GM23248 (cell line): ENCODE results near the gene CHST13. TPM values are rescaled to one million over a fixed set of nuclear protein-coding genes. Genes with fewer than 3 reads are reported as not detected.
"Not testable (repeated sequence)": the region's sequence is repeated elsewhere in the genome, so short reads cannot be mapped to it uniquely, and the experiment has no call there.

Source experiments
- DNase-seq: peaks from one replicate; pipeline ENCODE4 v3.0.0-alpha.2; 2015
- H2AFZ ChIP-seq: fragments of 200-600 bp; sonication (generic); 2 replicates; pipeline ENCODE4 v1.6.1; 2016; ENCODE audit warnings: antibody characterized with exemption
- H3F3A ChIP-seq: fragments of 200-600 bp; sonication (generic); 2 replicates; pipeline ENCODE4 v1.6.1; 2016; ENCODE audit warnings: mild to moderate bottlenecking, antibody characterized with exemption, mixed run types; ENCODE audit not compliant: insufficient read depth
- H3K27ac ChIP-seq: fragments of 200-600 bp; sonication (generic); 2 replicates; pipeline ENCODE4 v1.5.1; 2016; ENCODE audit warnings: mild to moderate bottlenecking
- H3K27me3 ChIP-seq: fragments of 200-600 bp; sonication (generic); replicated peaks from 2 replicates; pipeline ENCODE4 v1.6.1; 2016; ENCODE audit warnings: mild to moderate bottlenecking; ENCODE audit not compliant: insufficient read depth
- H3K36me3 ChIP-seq: fragments of 200-600 bp; sonication (generic); 2 replicates; pipeline ENCODE4 v1.6.1; 2016; ENCODE audit warnings: low read depth, mild to moderate bottlenecking
- H3K4me1 ChIP-seq: fragments of 200-600 bp; sonication (generic); 2 replicates; pipeline ENCODE4 v1.6.1; 2016; ENCODE audit warnings: mild to moderate bottlenecking; ENCODE audit not compliant: insufficient read depth
- H3K4me2 ChIP-seq: fragments of 200-600 bp; sonication (generic); one replicate; pipeline ENCODE4 v1.6.1; 2016; ENCODE audit warnings: mild to moderate bottlenecking; ENCODE audit not compliant: unreplicated experiment
- H3K4me3 ChIP-seq: fragments of 200-600 bp; sonication (generic); 2 replicates; pipeline ENCODE4 v1.5.1; 2016; ENCODE audit warnings: mild to moderate bottlenecking
- H3K79me2 ChIP-seq: fragments of 200-600 bp; sonication (generic); 2 replicates; pipeline ENCODE4 v1.6.1; 2016; ENCODE audit warnings: mild to moderate bottlenecking; ENCODE audit not compliant: insufficient read depth
- H3K9ac ChIP-seq: fragments of 200-600 bp; sonication (generic); 2 replicates; pipeline ENCODE4 v1.6.1; 2016; ENCODE audit warnings: mild to moderate bottlenecking
- H3K9me2 ChIP-seq: fragments of 200-600 bp; sonication (generic); 2 replicates; pipeline ENCODE4 v1.6.1; 2016; ENCODE audit warnings: mixed run types, mild to moderate bottlenecking, moderate library complexity; ENCODE audit not compliant: insufficient read depth
- H3K9me3 ChIP-seq: fragments of 200-600 bp; sonication (generic); one replicate; pipeline ENCODE4 v1.6.1; 2017; ENCODE audit warnings: low read depth
- H4K20me1 ChIP-seq: fragments of 200-600 bp; sonication (generic); 2 replicates; pipeline ENCODE4 v1.6.0; 2016; ENCODE audit not compliant: insufficient read depth
- EZH2 ChIP-seq: fragments of 200-600 bp; sonication (generic); IDR thresholded peaks from 2 replicates; pipeline ENCODE4 v1.6.1; 2018; ENCODE audit warnings: antibody characterized with exemption, mild to moderate bottlenecking; ENCODE audit not compliant: insufficient read depth, poor library complexity, severe bottlenecking
- EZH2phosphoT487 ChIP-seq: fragments of 200-600 bp; sonication (generic); IDR thresholded peaks from 2 replicates; pipeline ENCODE4 v1.6.1; 2018; ENCODE audit warnings: antibody characterized with exemption, moderate library complexity, mild to moderate bottlenecking, low read depth; ENCODE audit not compliant: insufficient read depth
- WGBS, 2 experiments: methylation state at CpG; one replicate each; pipeline ENCODE4 v1.1.6; 2015 to 2017; ENCODE audit warnings: low lambda C conversion rate in 2 of 2, low coverage in 1 of 2; ENCODE audit errors: missing lambda C conversion rate in 2 of 2; 5-methylcytosine and 5-hydroxymethylcytosine counted together
- in situ Hi-C: fragments of 300-500 bp; cut with MboI; formaldehyde crosslinking; loops from 2 replicates; pipeline ENCODE4 v1.15.0; 2020
- polyA plus RNA-seq: library from polyadenylated mRNA; unstranded; fragments of >200 nt; fragmentation: Nextera tagmentation; extraction: Ambion mirVana; gene quantifications from 2 replicates; pipeline ENCODE4 v1.2.1, GENCODE V29; 2016
- total RNA-seq: library from RNA; depleted of rRNA; stranded (reverse); fragments of >200 nt; shearing (Covaris generic); gene quantifications from 2 replicates; pipeline ENCODE4 v1.2.3, GENCODE V29; 2014

Gene CHST13
- total and polyA plus RNA-seq, 2 experiments from 2014 or later, result 0.11 TPM; not detected in 1

- TF ChIP-seq EZH2phosphoT487, result no peak
- TF ChIP-seq EZH2, result no peak
- Histone ChIP-seq H3K9me3 (no peaks in the 10 kb centered on the region), H3K9ac (no peak overlapping the region), H4K20me1 (no peaks in the 10 kb centered on the region), H3K79me2 (no peaks in the 10 kb centered on the region), H3K36me3 (no peaks in the 10 kb centered on the region), H2AFZ (no peak overlapping the region), H3K27ac (no peak overlapping the region), H3K4me3 (no peak overlapping the region), H3K4me1 (no peaks in the 10 kb centered on the region), H3F3A (no peaks in the 10 kb centered on the region), H3K4me2 (no peak overlapping the region), H3K9me2 (no peaks in the 10 kb centered on the region), H3K27me3 (peaks cover 6% of the 10 kb centered on the region; the same call in 1 of the 2 replicates)
- no peak for DNase-seq
- in situ Hi-C loops, result no loop called here
- 80 to 91% methylated on average over 2 of the region's 2 CpGs for WGBS, 2 experiments
These were observed 53.3 kb downstream of the CHST13 start for GRCh38 chr3:126577261-126577660.

GRCh38 chr3:126578702-126579101, 54.7 kb downstream of the CHST13 start:
- no peak for TF ChIP-seq EZH2
- no peak for TF ChIP-seq EZH2phosphoT487
- Histone ChIP-seq H3K27ac (no peak overlapping the region), H3K9me2 (no peaks in the 10 kb centered on the region), H3F3A (no peaks in the 10 kb centered on the region), H3K4me3 (no peak overlapping the region), H3K36me3 (no peaks in the 10 kb centered on the region), H3K4me1 (no peaks in the 10 kb centered on the region), H3K9me3 (no peaks in the 10 kb centered on the region), H3K27me3 (peaks cover 6% of the 10 kb centered on the region; the same call in 1 of the 2 replicates), H3K79me2 (no peaks in the 10 kb centered on the region), H2AFZ (no peak overlapping the region), H3K9ac (no peak overlapping the region), H4K20me1 (no peaks in the 10 kb centered on the region), H3K4me2 (no peak overlapping the region)
- in situ Hi-C loops, result no loop called here
- WGBS, 2 experiments, result 77 to 84% methylated on average over 7 of the region's 7 CpGs
- DNase-seq, result no peak

GRCh38 chr3:126580746-126581145, 56.8 kb downstream of the CHST13 start:
- Histone ChIP-seq H3K36me3 (no peaks in the 10 kb centered on the region), H3K4me1 (no peaks in the 10 kb centered on the region), H3K27me3 (peaks cover 6% of the 10 kb centered on the region; the same call in 1 of the 2 replicates), H3K4me3 (no peak overlapping the region), H3K9me3 (no peaks in the 10 kb centered on the region), H3F3A (no peaks in the 10 kb centered on the region), H4K20me1 (no peaks in the 10 kb centered on the region), H2AFZ (no peak overlapping the region), H3K9me2 (no peaks in the 10 kb centered on the region), H3K27ac (no peak overlapping the region), H3K79me2 (no peaks in the 10 kb centered on the region), H3K4me2 (no peak overlapping the region), H3K9ac (no peak overlapping the region)
- TF ChIP-seq EZH2phosphoT487 (no peak), EZH2 (no peak)
- 55 to 65% methylated on average over 5 of the region's 5 CpGs for WGBS, 2 experiments
- in situ Hi-C loops, result no loop called here
- DNase-seq, result no peak

- H2AFZ ChIP-seq, result no peak overlapping the region
- in situ Hi-C loops, result no loop called here
- H3K27ac ChIP-seq, result no peak overlapping the region
- no peak for TF ChIP-seq EZH2
- H3K9me2 ChIP-seq, result no peaks in the 10 kb centered on the region
- no peak overlapping the region for H3K4me2 ChIP-seq
- no peaks in the 10 kb centered on the region for H4K20me1 ChIP-seq
- no peak overlapping the region for H3K9ac ChIP-seq
- 68 to 80% methylated on average over 2 of the region's 2 CpGs for WGBS, 2 experiments
- H3K27me3 ChIP-seq, result peaks cover 6% of the 10 kb centered on the region; the same call in 1 of the 2 replicates
- no peaks in the 10 kb centered on the region for H3K9me3 ChIP-seq
- no peak for DNase-seq
- H3K36me3 ChIP-seq, result no peaks in the 10 kb centered on the region
- no peaks in the 10 kb centered on the region for H3K4me1 ChIP-seq
- H3K79me2 ChIP-seq, result no peaks in the 10 kb centered on the region
- H3K4me3 ChIP-seq, result no peak overlapping the region
- H3F3A ChIP-seq, result no peaks in the 10 kb centered on the region
These were observed 57.6 kb downstream of the CHST13 start for GRCh38 chr3:126581569-126581968.

- Histone ChIP-seq H3K27ac (no peak overlapping the region), H3K9me2 (no peaks in the 10 kb centered on the region), H3K27me3 (peaks cover 6% of the 10 kb centered on the region; the same call in 1 of the 2 replicates), H3K36me3 (no peaks in the 10 kb centered on the region), H3K4me1 (no peaks in the 10 kb centered on the region), H3K4me2 (no peak overlapping the region), H2AFZ (no peak overlapping the region), H4K20me1 (no peaks in the 10 kb centered on the region), H3K9ac (no peak overlapping the region), H3K79me2 (no peaks in the 10 kb centered on the region), H3K9me3 (no peaks in the 10 kb centered on the region), H3F3A (no peaks in the 10 kb centered on the region), H3K4me3 (no peak overlapping the region)
- in situ Hi-C loops, result no loop called here
- no peak for DNase-seq
- WGBS, 2 experiments, result 51 to 52% methylated on average over 4 of the region's 4 CpGs
- TF ChIP-seq EZH2 (no peak), EZH2phosphoT487 (no peak)
These were observed 58.4 kb downstream of the CHST13 start for GRCh38 chr3:126582311-126582710.

GRCh38 chr3:126591515-126591914, 67.6 kb downstream of the CHST13 start:
- H4K20me1 ChIP-seq, H3K27ac ChIP-seq, H3K27me3 ChIP-seq, H3K9me2 ChIP-seq, H3F3A ChIP-seq, H3K36me3 ChIP-seq, in situ Hi-C loops, H3K4me1 ChIP-seq, H3K9ac ChIP-seq, H2AFZ ChIP-seq, H3K4me3 ChIP-seq, H3K79me2 ChIP-seq, DNase-seq, H3K4me2 ChIP-seq, H3K9me3 ChIP-seq: not testable (repeated sequence)
- 64 to 69% methylated on average over 5 of the region's 5 CpGs for WGBS, 2 experiments
